HepG2 (cell line): Measurements from ENCODE around the gene NT5DC1. TPM values are rescaled to one million over a fixed set of nuclear protein-coding genes. Genes with fewer than 3 reads are reported as not detected.

Experiments used
- BATF2 ChIP-seq: sonication (generic); formaldehyde crosslinking; IDR thresholded peaks from 2 replicates; pipeline ENCODE4 v1.8.0; 2022; ENCODE audit warnings: mild to moderate bottlenecking, missing genetic modification reagents, moderate library complexity
- ESRRA ChIP-seq: sonication (generic); formaldehyde crosslinking; IDR thresholded peaks from 2 replicates; pipeline ENCODE4 v1.5.1; 2020; ENCODE audit warnings: mild to moderate bottlenecking, low read depth, missing genetic modification reagents
- MNT ChIP-seq: fragments of 450-650 bp; IDR thresholded peaks from 2 replicates; pipeline ENCODE4 v1.6.1; 2016
- RORA ChIP-seq: sonication (generic); formaldehyde crosslinking; IDR thresholded peaks from 2 replicates; pipeline ENCODE4 v1.5.0; 2020; ENCODE audit warnings: mild to moderate bottlenecking, missing genetic modification reagents, moderate library complexity
- SAP130 ChIP-seq: IDR thresholded peaks from 2 replicates; pipeline ENCODE4 v1.6.1; 2016; ENCODE audit warnings: low read depth
- ZNF251 ChIP-seq: sonication (generic); formaldehyde crosslinking; IDR thresholded peaks from 2 replicates; pipeline ENCODE4 v1.9.0; 2021; ENCODE audit warnings: mild to moderate bottlenecking, missing genetic modification reagents
- ZNF331 ChIP-seq: sonication (generic); formaldehyde crosslinking; IDR thresholded peaks from 2 replicates; pipeline ENCODE4 v1.4.0; 2020; ENCODE audit warnings: missing genetic modification reagents
- ZNF350 ChIP-seq: sonication (generic); formaldehyde crosslinking; IDR thresholded peaks from 2 replicates; pipeline ENCODE4 v1.4.0; 2020; ENCODE audit warnings: mild to moderate bottlenecking, low read depth, missing genetic modification reagents, borderline replicate concordance
- ZNF383 ChIP-seq: sonication (generic); formaldehyde crosslinking; IDR thresholded peaks from 2 replicates; pipeline ENCODE4 v1.4.0; 2020; ENCODE audit warnings: missing genetic modification reagents, mild to moderate bottlenecking, borderline replicate concordance
- ZNF407 ChIP-seq: sonication (generic); formaldehyde crosslinking; IDR thresholded peaks from one replicate; pipeline ENCODE4 v1.5.1; 2020; ENCODE audit warnings: mild to moderate bottlenecking, missing genetic modification reagents; ENCODE audit errors: not compliant biosample characterization
- ZNF451 ChIP-seq: sonication (generic); formaldehyde crosslinking; IDR thresholded peaks from 2 replicates; pipeline ENCODE4 v1.5.0; 2020; ENCODE audit warnings: mild to moderate bottlenecking, missing genetic modification reagents
- ZNF543 ChIP-seq: sonication (generic); formaldehyde crosslinking; IDR thresholded peaks from 2 replicates; pipeline ENCODE4 v1.4.0; 2020; ENCODE audit warnings: mild to moderate bottlenecking, missing genetic modification reagents
- polyA plus RNA-seq, 8 experiments: library from polyadenylated mRNA; depleted of rRNA in 3 of 8; stranded (reverse) in 7 of 8; unstranded in 1 of 8; fragments of >200 nt; fragmentation: Illumina TruSeq in 4 of 8; extraction: Trizol in 4 of 8; gene quantifications; 2 replicates each; pipeline versions ENCODE4 v1.2.1 to v1.2.3, GENCODE V29; 2011 to 2016; ENCODE audit warnings: low read depth in 4 of 8, missing spikeins in 1 of 8, mixed read lengths in 1 of 8; ENCODE audit not compliant: insufficient read depth in 1 of 8
- total RNA-seq, 5 experiments: library from RNA; depleted of rRNA; stranded (reverse); fragments of >200 nt; fragmentation: Illumina TruSeq; extraction: Trizol; gene quantifications; 2 replicates each; pipeline ENCODE4 v1.2.3, GENCODE V29; 2016; ENCODE audit warnings: low read depth in 1 of 5
- TF ChIP-seq, protein P1 (sequence below): IDR thresholded peaks from 2 replicates; pipeline ENCODE4 v1.6.1; 2016
- TF ChIP-seq, protein P2 (sequence below): fragments of 450-650 bp; IDR thresholded peaks from 2 replicates; pipeline ENCODE4 v1.6.1; 2017; ENCODE audit warnings: mild to moderate bottlenecking

NT5DC1 gene
- total and polyA plus RNA-seq, 2 of the 13 experiments (the other 11 are each of a cell fraction or from before 2014, with no cell fraction given): 27.0 to 56.1 TPM

DNA sequence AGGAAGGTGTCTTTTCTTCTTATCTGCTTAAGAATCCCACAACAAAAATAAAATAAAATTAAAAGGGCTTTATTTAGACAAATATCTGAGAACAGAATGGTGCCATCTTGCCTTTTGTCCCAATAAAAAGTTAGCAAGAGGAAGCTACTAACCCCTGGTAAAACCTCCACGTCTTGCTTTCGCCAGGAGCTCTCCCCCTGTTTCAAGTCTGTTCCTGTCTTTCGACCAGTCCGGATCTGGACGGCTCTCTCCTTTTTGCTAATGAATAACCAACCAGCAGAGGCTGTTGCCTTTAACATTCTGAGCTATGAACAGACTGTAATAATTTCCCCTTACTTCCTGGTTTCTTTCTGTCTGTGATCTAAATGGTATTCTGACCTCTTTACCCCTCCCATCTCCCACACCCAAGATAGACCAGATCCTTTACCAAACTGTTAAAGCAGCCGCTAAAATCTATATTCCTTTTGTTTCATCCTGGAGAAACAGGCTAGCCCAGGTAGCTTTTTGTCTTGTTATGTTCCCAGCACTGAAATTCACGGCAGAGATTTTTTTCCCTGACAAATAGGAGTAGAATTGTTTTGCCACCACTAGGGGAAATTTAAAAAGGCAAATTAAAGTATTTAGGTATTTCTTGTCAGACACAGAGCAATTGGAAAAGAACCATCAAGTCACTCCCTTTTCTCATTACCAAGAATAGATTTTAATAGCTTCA is 39.9 kb upstream of the NT5DC1 start, which contains the start of gene FRK (continued):
- TF ChIP-seq ESRRA (CRISPR knock-in tag) (0 out of 2 replicates have a peak, but pooled peaks have one; percentile 5), ZNF383 (CRISPR knock-in tag) (no peak), MNT (no peak), RORA (no peak), ZNF251 (CRISPR knock-in tag) (no peak), ZNF331 (CRISPR knock-in tag) (peak; percentile 81), BATF2 (CRISPR knock-in tag) (no peak), ZNF543 (CRISPR knock-in tag) (no peak), ZNF350 (no peak), SAP130 (CRISPR knock-in tag) (peak; percentile 90), ZNF451 (CRISPR knock-in tag) (no peak), ZNF407 (no peak)
- TF ChIP-seq, protein P1, sequence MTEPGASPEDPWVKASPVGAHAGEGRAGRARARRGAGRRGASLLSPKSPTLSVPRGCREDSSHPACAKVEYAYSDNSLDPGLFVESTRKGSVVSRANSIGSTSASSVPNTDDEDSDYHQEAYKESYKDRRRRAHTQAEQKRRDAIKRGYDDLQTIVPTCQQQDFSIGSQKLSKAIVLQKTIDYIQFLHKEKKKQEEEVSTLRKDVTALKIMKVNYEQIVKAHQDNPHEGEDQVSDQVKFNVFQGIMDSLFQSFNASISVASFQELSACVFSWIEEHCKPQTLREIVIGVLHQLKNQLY (CRISPR knock-in tag): no peak
- TF ChIP-seq, protein P2, sequence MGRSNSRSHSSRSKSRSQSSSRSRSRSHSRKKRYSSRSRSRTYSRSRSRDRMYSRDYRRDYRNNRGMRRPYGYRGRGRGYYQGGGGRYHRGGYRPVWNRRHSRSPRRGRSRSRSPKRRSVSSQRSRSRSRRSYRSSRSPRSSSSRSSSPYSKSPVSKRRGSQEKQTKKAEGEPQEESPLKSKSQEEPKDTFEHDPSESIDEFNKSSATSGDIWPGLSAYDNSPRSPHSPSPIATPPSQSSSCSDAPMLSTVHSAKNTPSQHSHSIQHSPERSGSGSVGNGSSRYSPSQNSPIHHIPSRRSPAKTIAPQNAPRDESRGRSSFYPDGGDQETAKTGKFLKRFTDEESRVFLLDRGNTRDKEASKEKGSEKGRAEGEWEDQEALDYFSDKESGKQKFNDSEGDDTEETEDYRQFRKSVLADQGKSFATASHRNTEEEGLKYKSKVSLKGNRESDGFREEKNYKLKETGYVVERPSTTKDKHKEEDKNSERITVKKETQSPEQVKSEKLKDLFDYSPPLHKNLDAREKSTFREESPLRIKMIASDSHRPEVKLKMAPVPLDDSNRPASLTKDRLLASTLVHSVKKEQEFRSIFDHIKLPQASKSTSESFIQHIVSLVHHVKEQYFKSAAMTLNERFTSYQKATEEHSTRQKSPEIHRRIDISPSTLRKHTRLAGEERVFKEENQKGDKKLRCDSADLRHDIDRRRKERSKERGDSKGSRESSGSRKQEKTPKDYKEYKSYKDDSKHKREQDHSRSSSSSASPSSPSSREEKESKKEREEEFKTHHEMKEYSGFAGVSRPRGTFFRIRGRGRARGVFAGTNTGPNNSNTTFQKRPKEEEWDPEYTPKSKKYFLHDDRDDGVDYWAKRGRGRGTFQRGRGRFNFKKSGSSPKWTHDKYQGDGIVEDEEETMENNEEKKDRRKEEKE: no peak
